GM12872 (cell line): Measurements from ENCODE around the gene PTPRF.

ENCODE experiments used
- CTCF ChIP-seq: IDR thresholded peaks from 3 replicates; pipeline ENCODE4 v1.5.1; 2011; ENCODE audit warnings: low read depth, mild to moderate bottlenecking, low read length, moderate library complexity; ENCODE audit not compliant: insufficient read depth

PTPRF gene

GRCh38 chr1:43655953-43656352 is 125.3 kb downstream of the PTPRF start:
- no peak for TF ChIP-seq CTCF

GRCh38 chr1:43659212-43660166 is 128.8 kb downstream of the PTPRF start:
- no peak for TF ChIP-seq CTCF

GRCh38 chr1:43660355-43660754 is 129.7 kb downstream of the PTPRF start:
- no peak for TF ChIP-seq CTCF

- TF ChIP-seq CTCF, result no peak
Observed at GRCh38 chr1:43664369-43664768, 133.7 kb downstream of the PTPRF start.

GRCh38 chr1:43666608-43667007 is 135.9 kb downstream of the PTPRF start:
- TF ChIP-seq CTCF, result no peak

- no peak for TF ChIP-seq CTCF
Observed at GRCh38 chr1:43668956-43669355, 138.3 kb downstream of the PTPRF start.

- no peak for TF ChIP-seq CTCF
Observed at GRCh38 chr1:43669878-43670277, 139.2 kb downstream of the PTPRF start.
